Mammary epithelial cell (primary cell): ENCODE data around the gene CDIP1.

Source experiments
- CTCF ChIP-seq, 2 donors: IDR thresholded peaks in 1 of 2; conservative IDR thresholded peaks in 1 of 2; 2 replicates each; pipeline ENCODE4 v1.5.1; 2011 to 2012; ENCODE audit warnings: inconsistent platforms in 2 of 2, low read length in 2 of 2, mild to moderate bottlenecking in 2 of 2, control low read depth in 1 of 2, low read depth in 1 of 2; ENCODE audit not compliant: insufficient read depth in 1 of 2; ENCODE audit errors: extremely low read depth in 1 of 2
- EZH2 ChIP-seq: IDR thresholded peaks from 2 replicates; pipeline ENCODE4 v1.6.1; 2012; ENCODE audit warnings: low read length, inconsistent platforms, borderline replicate concordance

GRCh38 chr16:4535627-4536108 is 2.9 kb downstream of the CDIP1 start:
- TF ChIP-seq CTCF (conservative IDR thresholded peaks at IDR 0.05 in 1 of 2, IDR thresholded peaks at IDR 0.05 in 1 of 2; ENCODE audit: extremely low read depth in 1 of 2, insufficient read depth in 1 of 2, low read depth in 1 of 2, low read length in 2 of 2): no peak
- no peak for TF ChIP-seq EZH2
